Heart left ventricle (tissue), 16 donors: ENCODE results near the gene GCSAM. TPM values are rescaled to one million over a fixed set of nuclear protein-coding genes. Genes with fewer than 3 reads are reported as not detected.

ENCODE experiments used
- ATAC-seq, 4 donors: fragments of 200-7000 bp; cut with Tn5 transposase; one replicate each; pipeline ENCODE4 v1.9.1; 2020 to 2022; ENCODE audit warnings: moderate library complexity in 4 of 4, mild to moderate bottlenecking in 3 of 4, moderate number of reproducible peaks in 1 of 4
- DNase-seq, 5 donors: peaks; one replicate each; pipeline ENCODE4 v3.0.0-alpha.2; 2020
- H3K27ac ChIP-seq, 12 donors: fragments of 200-600 bp; sonication (generic) in 4 of 12; one replicate each; pipeline versions ENCODE4 v1.5.0 to v1.8.0; 2016 to 2022; ENCODE audit warnings: mild to moderate bottlenecking in 2 of 12
- H3K27me3 ChIP-seq, 9 donors: fragments of 200-600 bp; sonication (generic) in 2 of 9; one replicate each; pipeline versions ENCODE4 v1.5.1 to v1.8.0; 2016 to 2022; ENCODE audit warnings: mild to moderate bottlenecking in 3 of 9
- H3K36me3 ChIP-seq, 9 donors: fragments of 200-600 bp; sonication (generic) in 2 of 9; one replicate each; pipeline versions ENCODE4 v1.5.0 to v1.8.0; 2018 to 2022; ENCODE audit warnings: mild to moderate bottlenecking in 2 of 9
- H3K4me1 ChIP-seq, 12 donors: fragments of 200-600 bp; sonication (generic) in 4 of 12; one replicate each; pipeline versions ENCODE4 v1.5.0 to v1.8.0; 2016 to 2022; ENCODE audit warnings: mild to moderate bottlenecking in 3 of 12
- H3K4me3 ChIP-seq, 12 donors: fragments of 200-600 bp; sonication (generic) in 4 of 12; one replicate each; pipeline versions ENCODE4 v1.5.0 to v1.8.0; 2017 to 2022; ENCODE audit warnings: mild to moderate bottlenecking in 9 of 12, moderate library complexity in 4 of 12
- H3K9me3 ChIP-seq, 12 donors: fragments of 200-600 bp; sonication (generic) in 4 of 12; one replicate each; pipeline versions ENCODE4 v1.5.0 to v1.8.0; 2016 to 2022; ENCODE audit warnings: mild to moderate bottlenecking in 1 of 12
- POLR2A ChIP-seq, 2 donors: fragments of 450-650 bp; IDR thresholded peaks; one replicate each; pipeline ENCODE4 v1.6.1; 2017; ENCODE audit warnings: antibody characterized with exemption in 2 of 2, mild to moderate bottlenecking in 2 of 2, moderate library complexity in 2 of 2
- WGBS, 4 donors: extraction: QIAGEN DNeasy Blood & Tissue Kit in 2 of 4; methylation state at CpG; one replicate each; pipeline versions ENCODE4 v1.1.5 to v1.1.7; 2013 to 2018; 5-methylcytosine and 5-hydroxymethylcytosine counted together
- intact Hi-C, 10 donors: fragments of 100-400 bp; cut with DNase I; formaldehyde crosslinking; loops; one replicate each; pipeline versions ENCODE4 v1.11.1 to v1.14.2; 2022
- polyA plus RNA-seq, 2 donors: library from polyadenylated mRNA; stranded (reverse); fragments of 200-250 nt; gene quantifications; one replicate each; pipeline ENCODE4 v1.2.3, GENCODE V29; 2013
- total RNA-seq, 9 donors: library from RNA; depleted of rRNA in 2 of 9; stranded (reverse); fragments of >200 nt in 2 of 9; fragmentation: NEBNext Ultra II Directional in 3 of 9; extraction: Animal tissue kit (Norgen Biotek cat#: 25700) in 3 of 9; gene quantifications; one replicate each; pipeline versions ENCODE4 v1.1.0 to v1.2.4, GENCODE V29; 2016 to 2023
- TF ChIP-seq, protein P1 (sequence below), 12 donors: fragments of 200-600 bp; sonication (generic) in 4 of 12; IDR thresholded peaks; one replicate each; pipeline versions ENCODE4 v1.5.0 to v1.8.0; 2018 to 2022; ENCODE audit warnings: antibody characterized with exemption in 12 of 12, mild to moderate bottlenecking in 5 of 12
- donor health status: ischemic (EF 13 %, LVEDD 7.1; RV severe dilation, severe dysfunction).
- donor health status: healthy with polysubstance abuse.
- donor health status: DM: no; HTN: yes; CAD: no.
- donor health status: DM: no; HTN: no; CAD: no.
- donor health status: ischemic (EF 25% LVEDD 6.9; RV normal size, moderate dysfunction).
- donor health status: ischemic (EF 25% LVEDD 5.7; RV mildly dilated, moderate dysfunction).
- donor health status: healthy.
- donor health status: DM: yes; HTN: yes; CAD: no.
- donor health status: ischemic (EF 35%, LVEDD 5.7; RV mildly dilated, moderate dysfunction).
- donor health status: nonischemic (EF 11% LVEDD 7.7; RV severe dilation, severe dysfunction).
- donor health status: DM: yes; HTN: yes; CAD: no.
- donor health status: PGD.
- donor health status: ischemic (EF 29% LVEDD 5.4; RV normal size, mild dysfunction).
- donor health status: nonischemic (EF 23%, LVEDD 6.1; RV moderate dilation, normal function).

The GCSAM gene
- total and polyA plus RNA-seq, 11 donors, result 0.12 to 0.59 (median 0.27) TPM; not detected in 8

DNA sequence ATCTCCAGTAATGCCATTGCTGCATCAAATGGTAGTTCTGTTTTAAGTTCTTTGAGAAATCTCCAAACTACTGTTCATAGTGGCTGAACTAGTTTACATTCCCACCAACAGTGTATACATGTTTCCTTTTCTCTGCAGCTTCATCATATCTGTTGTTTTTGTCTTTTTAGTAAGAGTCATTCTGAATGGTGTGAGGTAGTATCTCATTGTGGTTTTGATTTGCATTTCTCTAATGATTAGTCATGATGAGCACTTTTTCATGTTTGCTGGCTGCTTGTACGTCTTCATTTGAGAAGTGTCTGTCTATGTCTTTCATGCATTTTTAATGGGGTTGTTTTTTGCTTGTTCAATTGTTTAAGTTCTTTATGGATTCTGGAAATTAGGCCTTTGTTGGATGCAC lies 10.2 kb upstream of the GCSAM start:
- Histone ChIP-seq H3K36me3 (peaks cover 0 to 7% (median 0%) of the 10 kb centered on the region in 9 donors), H3K27ac (no peak overlapping the region), H3K4me3 (no peak overlapping the region), H3K4me1 (peaks cover 0 to 4% (median 0%) of the 10 kb centered on the region in 12 donors), H3K27me3 (no peaks in the 10 kb centered on the region), H3K9me3 (peaks cover 0 to 41% (median 3%) of the 10 kb centered on the region in 12 donors)
- DNase-seq (no peak), ATAC-seq (no peak)
- TF ChIP-seq POLR2A (IDR thresholded peaks at IDR 0.05), result no peak
- TF ChIP-seq, protein P1, sequence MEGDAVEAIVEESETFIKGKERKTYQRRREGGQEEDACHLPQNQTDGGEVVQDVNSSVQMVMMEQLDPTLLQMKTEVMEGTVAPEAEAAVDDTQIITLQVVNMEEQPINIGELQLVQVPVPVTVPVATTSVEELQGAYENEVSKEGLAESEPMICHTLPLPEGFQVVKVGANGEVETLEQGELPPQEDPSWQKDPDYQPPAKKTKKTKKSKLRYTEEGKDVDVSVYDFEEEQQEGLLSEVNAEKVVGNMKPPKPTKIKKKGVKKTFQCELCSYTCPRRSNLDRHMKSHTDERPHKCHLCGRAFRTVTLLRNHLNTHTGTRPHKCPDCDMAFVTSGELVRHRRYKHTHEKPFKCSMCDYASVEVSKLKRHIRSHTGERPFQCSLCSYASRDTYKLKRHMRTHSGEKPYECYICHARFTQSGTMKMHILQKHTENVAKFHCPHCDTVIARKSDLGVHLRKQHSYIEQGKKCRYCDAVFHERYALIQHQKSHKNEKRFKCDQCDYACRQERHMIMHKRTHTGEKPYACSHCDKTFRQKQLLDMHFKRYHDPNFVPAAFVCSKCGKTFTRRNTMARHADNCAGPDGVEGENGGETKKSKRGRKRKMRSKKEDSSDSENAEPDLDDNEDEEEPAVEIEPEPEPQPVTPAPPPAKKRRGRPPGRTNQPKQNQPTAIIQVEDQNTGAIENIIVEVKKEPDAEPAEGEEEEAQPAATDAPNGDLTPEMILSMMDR (IDR thresholded peaks at IDR 0.05), result no peak
- intact Hi-C loops, result no loop called here
- 92 to 100% (median 93%) methylated on average over 1 of the region's 1 CpG for WGBS, 4 donors

DNA sequence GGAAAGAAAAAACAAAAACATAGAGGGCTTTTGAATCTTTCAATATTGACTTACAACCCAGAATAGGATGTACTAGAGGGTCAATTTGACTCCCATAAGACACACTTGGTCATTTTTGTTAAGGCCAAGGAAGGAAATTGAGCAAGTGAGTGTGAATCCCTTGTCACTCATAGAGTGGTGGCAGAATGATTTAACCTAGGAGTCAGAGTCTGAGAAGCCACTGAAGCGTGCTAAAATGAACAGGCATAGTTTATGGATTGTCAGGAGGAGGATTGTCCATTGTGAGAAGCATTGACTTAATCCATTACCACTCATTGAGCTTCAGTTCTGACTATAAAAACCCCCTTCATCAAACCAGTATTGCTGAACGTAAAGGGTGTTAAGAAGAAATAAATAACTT lies 8.2 kb upstream of the GCSAM start:
- peaks cover 0 to 7% (median 0%) of the 10 kb centered on the region in 9 donors for H3K36me3 ChIP-seq
- H3K9me3 ChIP-seq, result peaks cover 0 to 27% (median 3%) of the 10 kb centered on the region in 12 donors
- DNase-seq (no peak), ATAC-seq (no peak)
- H3K27me3 ChIP-seq, result no peaks in the 10 kb centered on the region
- intact Hi-C loops, result no loop called here
- 94 to 99% (median 95%) methylated on average over 2 of the region's 2 CpGs for WGBS, 4 donors
- H3K27ac ChIP-seq, result no peak overlapping the region
- H3K4me3 ChIP-seq, result no peak overlapping the region
- TF ChIP-seq POLR2A (IDR thresholded peaks at IDR 0.05), result no peak
- TF ChIP-seq, protein P1 (IDR thresholded peaks at IDR 0.05), result no peak
- peaks cover 0 to 19% (median 0%) of the 10 kb centered on the region in 12 donors for H3K4me1 ChIP-seq

- Histone ChIP-seq H3K9me3 (peaks cover 0 to 21% (median 3%) of the 10 kb centered on the region in 12 donors), H3K27me3 (no peaks in the 10 kb centered on the region), H3K4me1 (peaks cover 0 to 20% (median 0%) of the 10 kb centered on the region in 12 donors), H3K36me3 (peaks cover 0 to 7% (median 0%) of the 10 kb centered on the region in 9 donors), H3K4me3 (no peak overlapping the region), H3K27ac (no peak overlapping the region)
- TF ChIP-seq, protein P1 (IDR thresholded peaks at IDR 0.05), result no peak
- no peak for TF ChIP-seq POLR2A (IDR thresholded peaks at IDR 0.05)
- ATAC-seq (no peak), DNase-seq (no peak)
- WGBS, 4 donors, result 91 to 99% (median 96%) methylated on average over 1 of the region's 1 CpG
- intact Hi-C loops, result no loop called here
Observed at GRCh38 chr3:112140584-112140983, 7.5 kb upstream of the GCSAM start.

GRCh38 chr3:112138219-112138969 lies 5.3 kb upstream of the GCSAM start:
- Histone ChIP-seq H3K36me3 (no peaks in the 10 kb centered on the region), H3K27me3 (no peaks in the 10 kb centered on the region), H3K4me1 (peaks cover 0 to 40% (median 0%) of the 10 kb centered on the region in 12 donors), H3K4me3 (no peak overlapping the region), H3K27ac (no peak overlapping the region), H3K9me3 (peaks cover 0 to 6% (median 0%) of the 10 kb centered on the region in 12 donors)
- TF ChIP-seq, protein P1 (IDR thresholded peaks at IDR 0.05), result no peak
- no peak for TF ChIP-seq POLR2A (IDR thresholded peaks at IDR 0.05)
- ATAC-seq (no peak), DNase-seq (no peak)
- intact Hi-C loops, result loop anchor here in 7 of 10 donors (5.0 to 10.0 kb wide), 5 partner anchors 376 to 394 kb away; no protein-coding TSS in a partner anchor
- WGBS, 4 donors, result 33 to 46% (median 43%) methylated on average over 1 of the region's 1 CpG
